ENCODE measurements around the gene CALCB. TPM values are rescaled to one million over a fixed set of nuclear protein-coding genes. Genes with fewer than 3 reads are reported as not detected.

The CALCB gene
- polyA plus RNA-seq, 1 donor from 2014 or later, result not detected

GRCh38 chr11:15093432-15093831 lies 20.0 kb downstream of the CALCB start:
- no peaks in the 10 kb centered on the region for H3K27me3 ChIP-seq (ENCODE audit: insufficient read depth, low read depth, low read length)
- H3K9me3 ChIP-seq (ENCODE audit: low read length), result no peaks in the 10 kb centered on the region
- H4K20me1 ChIP-seq (ENCODE audit: insufficient read depth), result no peaks in the 10 kb centered on the region
- no peaks in the 10 kb centered on the region for H3K79me2 ChIP-seq (replicated peaks; ENCODE audit: insufficient read depth, low read length)
- no peak overlapping the region for H2AFZ ChIP-seq (ENCODE audit: low read depth, low read length)
- no peak overlapping the region for H3K9ac ChIP-seq (ENCODE audit: low read length)
- H3K27ac ChIP-seq (ENCODE audit: low read length), result no peak overlapping the region
- no peak overlapping the region for H3K4me3 ChIP-seq (ENCODE audit: low read length)
- no peaks in the 10 kb centered on the region for H3K36me3 ChIP-seq (ENCODE audit: insufficient read depth, low read length)
- TF ChIP-seq EZH2 (IDR thresholded peaks at IDR 0.05; ENCODE audit: borderline replicate concordance, insufficient read depth, low read length, poor library complexity, severe bottlenecking) (no peak), RAD21 (conservative IDR thresholded peaks at IDR 0.05) (no peak), REST (IDR thresholded peaks at IDR 0.05; ENCODE audit: borderline replicate concordance) (no peak), TAF1 (IDR thresholded peaks at IDR 0.05; ENCODE audit: low read depth) (no peak), MXI1 (conservative IDR thresholded peaks at IDR 0.05; ENCODE audit: poor library complexity, severe bottlenecking) (no peak)
- no peaks in the 10 kb centered on the region for H3F3A ChIP-seq (ENCODE audit: insufficient read depth, low read length, poor library complexity, severe bottlenecking)
- H3K4me2 ChIP-seq (ENCODE audit: low read length), result no peak overlapping the region
- H3K9me2 ChIP-seq (ENCODE audit: insufficient read depth, low read length), result no peaks in the 10 kb centered on the region

GRCh38 chr11:15095736-15096228 lies 22.4 kb downstream of the CALCB start:
- Histone ChIP-seq H3K27me3 (ENCODE audit: insufficient read depth, low read depth, low read length) (no peaks in the 10 kb centered on the region), H3F3A (ENCODE audit: insufficient read depth, low read length, poor library complexity, severe bottlenecking) (no peaks in the 10 kb centered on the region), H3K36me3 (ENCODE audit: insufficient read depth, low read length) (no peaks in the 10 kb centered on the region), H3K9ac (ENCODE audit: low read length) (no peak overlapping the region), H4K20me1 (ENCODE audit: insufficient read depth) (no peaks in the 10 kb centered on the region), H3K4me3 (ENCODE audit: low read length) (no peak overlapping the region), H3K9me2 (ENCODE audit: insufficient read depth, low read length) (no peaks in the 10 kb centered on the region), H3K79me2 (replicated peaks; ENCODE audit: insufficient read depth, low read length) (no peaks in the 10 kb centered on the region), H2AFZ (ENCODE audit: low read depth, low read length) (no peak overlapping the region), H3K9me3 (ENCODE audit: low read length) (no peaks in the 10 kb centered on the region), H3K4me2 (ENCODE audit: low read length) (no peak overlapping the region), H3K27ac (ENCODE audit: low read length) (no peak overlapping the region)
- no peak for TF ChIP-seq REST (IDR thresholded peaks at IDR 0.05; ENCODE audit: borderline replicate concordance)
- no peak for TF ChIP-seq TAF1 (IDR thresholded peaks at IDR 0.05; ENCODE audit: low read depth)
- no peak for TF ChIP-seq CTCF (IDR thresholded peaks at IDR 0.05; ENCODE audit: poor library complexity, severe bottlenecking)
- TF ChIP-seq EZH2 (IDR thresholded peaks at IDR 0.05; ENCODE audit: borderline replicate concordance, insufficient read depth, low read length, poor library complexity, severe bottlenecking), result no peak

Measured in neural cell (in vitro differentiated cells).